Liver (tissue), 9 donors: ENCODE results near the gene SETBP1. TPM values are rescaled to one million over a fixed set of nuclear protein-coding genes. Genes with fewer than 3 reads are reported as not detected.

ENCODE experiments used
- DNase-seq: peaks from one replicate; pipeline ENCODE4 v3.0.0-alpha.2; 2017; ENCODE audit warnings: low spot score
- H3K27ac ChIP-seq, 2 donors: one replicate each; pipeline ENCODE4 v1.7.0; 2013; ENCODE audit warnings: inconsistent platforms in 2 of 2, low read length in 2 of 2, control low read depth in 1 of 2, low read depth in 1 of 2, mild to moderate bottlenecking in 1 of 2
- H3K27me3 ChIP-seq, 4 donors: one replicate each; pipeline versions ENCODE4 v1.6.1 to v1.7.0; 2013; ENCODE audit warnings: low read length in 3 of 4, inconsistent platforms in 1 of 4, mild to moderate bottlenecking in 1 of 4, moderate library complexity in 1 of 4; ENCODE audit not compliant: control insufficient read depth in 4 of 4, insufficient read depth in 4 of 4
- H3K36me3 ChIP-seq, 4 donors: one replicate each; pipeline versions ENCODE4 v1.6.1 to v1.7.0; 2013; ENCODE audit warnings: low read length in 3 of 4, mild to moderate bottlenecking in 3 of 4, low read depth in 1 of 4, moderate library complexity in 1 of 4; ENCODE audit not compliant: control insufficient read depth in 4 of 4, insufficient read depth in 3 of 4
- H3K4me1 ChIP-seq, 4 donors: one replicate each; pipeline versions ENCODE4 v1.6.1 to v1.7.0; 2013; ENCODE audit warnings: low read length in 3 of 4, mild to moderate bottlenecking in 3 of 4, moderate library complexity in 1 of 4; ENCODE audit not compliant: control insufficient read depth in 4 of 4, insufficient read depth in 4 of 4
- H3K4me3 ChIP-seq, 3 donors: one replicate each; pipeline versions ENCODE4 v1.6.1 to v1.7.0; 2013; ENCODE audit warnings: low read length in 3 of 3, control low read depth in 1 of 3, low read depth in 1 of 3, mild to moderate bottlenecking in 1 of 3
- H3K9ac ChIP-seq, 2 donors: one replicate each; pipeline ENCODE4 v1.7.0; 2013; ENCODE audit warnings: low read length in 2 of 2, mild to moderate bottlenecking in 2 of 2, moderate library complexity in 2 of 2, control low read depth in 1 of 2, low read depth in 1 of 2
- H3K9me3 ChIP-seq, 4 donors: one replicate each; pipeline versions ENCODE4 v1.6.1 to v1.7.0; 2013; ENCODE audit warnings: low read length in 3 of 4; ENCODE audit not compliant: control insufficient read depth in 4 of 4
- ATF3 ChIP-seq: IDR thresholded peaks from 2 replicates; pipeline ENCODE4 v1.6.1; 2016; ENCODE audit warnings: antibody characterized with exemption
- CTCF ChIP-seq: fragments of 150-350 bp; IDR thresholded peaks from 2 replicates; pipeline ENCODE4 v1.5.1; 2017; ENCODE audit warnings: improper control_type of control experiment, low read depth, low read length; ENCODE audit not compliant: missing input control
- EGR1 ChIP-seq, 2 donors: IDR thresholded peaks; 2 replicates each; pipeline ENCODE4 v1.6.1; 2016 to 2018; ENCODE audit warnings: antibody characterized with exemption in 2 of 2, low read depth in 2 of 2
- FOXA1 ChIP-seq: IDR thresholded peaks from 2 replicates; pipeline ENCODE4 v1.6.1; 2016; ENCODE audit warnings: antibody characterized with exemption
- FOXA2 ChIP-seq: IDR thresholded peaks from 2 replicates; pipeline ENCODE4 v1.6.1; 2016; ENCODE audit warnings: antibody characterized with exemption
- GABPA ChIP-seq, 2 donors: IDR thresholded peaks in 1 of 2; conservative IDR thresholded peaks in 1 of 2; 2 replicates each; pipeline ENCODE4 v1.6.1; 2016; ENCODE audit warnings: antibody characterized with exemption in 2 of 2, mild to moderate bottlenecking in 1 of 2, moderate library complexity in 1 of 2
- HNF4A ChIP-seq, 2 donors: conservative IDR thresholded peaks; 2 replicates each; pipeline ENCODE4 v1.6.1; 2016; ENCODE audit warnings: antibody characterized with exemption in 2 of 2, mild to moderate bottlenecking in 2 of 2
- JUND ChIP-seq, 2 donors: IDR thresholded peaks; 2 replicates each; pipeline ENCODE4 v1.6.1; 2016; ENCODE audit warnings: antibody characterized with exemption in 2 of 2
- MAX ChIP-seq: IDR thresholded peaks from 2 replicates; pipeline ENCODE4 v1.6.1; 2016; ENCODE audit warnings: antibody characterized with exemption
- NR2F2 ChIP-seq: IDR thresholded peaks from 2 replicates; pipeline ENCODE4 v1.6.1; 2016; ENCODE audit warnings: antibody characterized with exemption
- RAD21 ChIP-seq, 2 donors: IDR thresholded peaks; 2 replicates each; pipeline ENCODE4 v1.6.1; 2016; ENCODE audit warnings: antibody characterized with exemption in 2 of 2, mild to moderate bottlenecking in 2 of 2
- RXRA ChIP-seq, 2 donors: IDR thresholded peaks; 2 replicates each; pipeline ENCODE4 v1.6.1; 2017 to 2018; ENCODE audit warnings: antibody characterized with exemption in 2 of 2, mild to moderate bottlenecking in 1 of 2
- SP1 ChIP-seq: IDR thresholded peaks from 2 replicates; pipeline ENCODE4 v1.6.1; 2018; ENCODE audit warnings: antibody characterized with exemption, mild to moderate bottlenecking
- TAF1 ChIP-seq: conservative IDR thresholded peaks from 2 replicates; pipeline ENCODE4 v1.6.1; 2016; ENCODE audit warnings: antibody characterized with exemption, mild to moderate bottlenecking
- YY1 ChIP-seq: IDR thresholded peaks from 2 replicates; pipeline ENCODE4 v1.6.1; 2016; ENCODE audit warnings: antibody characterized with exemption, mild to moderate bottlenecking
- WGBS: extraction: QIAGEN DNeasy Blood & Tissue Kit; methylation state at CpG from one replicate; pipeline ENCODE4 v1.1.7; 2013; 5-methylcytosine and 5-hydroxymethylcytosine counted together
- polyA plus RNA-seq, 2 donors: library from polyadenylated mRNA; stranded (reverse) in 1 of 2; unstranded in 1 of 2; fragments of 200-250 nt in 1 of 2; fragments of >200 nt in 1 of 2; fragmentation: Nextera tagmentation in 1 of 2; extraction: Ambion mirVana in 1 of 2; gene quantifications; one replicate each; pipeline versions ENCODE4 v1.2.1 to v1.2.3, GENCODE V29; 2013 to 2015
- total RNA-seq, 2 donors: library from RNA; depleted of rRNA; stranded (reverse); fragments of >200 nt; gene quantifications; one replicate each; pipeline ENCODE4 v1.2.3, GENCODE V29; 2014
- TF ChIP-seq, protein P1 (sequence below): IDR thresholded peaks from 2 replicates; pipeline ENCODE4 v1.6.1; 2016; ENCODE audit warnings: antibody characterized with exemption
- donor health status: healthy.
- donor health status: healthy.
- donor health status: healthy.
- donor health status: healthy.
- donor health status: healthy.

Gene SETBP1
- total and polyA plus RNA-seq, 4 donors: 2.5 to 15.8 (median 4.7) TPM

GRCh38 chr18:44823286-44823685 lies 142.6 kb downstream of the SETBP1 start:
- H3K27ac ChIP-seq: no peak overlapping the region
- DNase-seq: no peak
- peaks cover 5 to 34% (median 8%) of the 10 kb centered on the region in 4 donors for H3K4me1 ChIP-seq
- H3K4me3 ChIP-seq: no peak overlapping the region
- TF ChIP-seq YY1 (no peak), FOXA1 (no peak), CTCF (no peak), NR2F2 (no peak), JUND (IDR thresholded peaks at IDR 0.05) (no peak)
- TF ChIP-seq, protein P1, sequence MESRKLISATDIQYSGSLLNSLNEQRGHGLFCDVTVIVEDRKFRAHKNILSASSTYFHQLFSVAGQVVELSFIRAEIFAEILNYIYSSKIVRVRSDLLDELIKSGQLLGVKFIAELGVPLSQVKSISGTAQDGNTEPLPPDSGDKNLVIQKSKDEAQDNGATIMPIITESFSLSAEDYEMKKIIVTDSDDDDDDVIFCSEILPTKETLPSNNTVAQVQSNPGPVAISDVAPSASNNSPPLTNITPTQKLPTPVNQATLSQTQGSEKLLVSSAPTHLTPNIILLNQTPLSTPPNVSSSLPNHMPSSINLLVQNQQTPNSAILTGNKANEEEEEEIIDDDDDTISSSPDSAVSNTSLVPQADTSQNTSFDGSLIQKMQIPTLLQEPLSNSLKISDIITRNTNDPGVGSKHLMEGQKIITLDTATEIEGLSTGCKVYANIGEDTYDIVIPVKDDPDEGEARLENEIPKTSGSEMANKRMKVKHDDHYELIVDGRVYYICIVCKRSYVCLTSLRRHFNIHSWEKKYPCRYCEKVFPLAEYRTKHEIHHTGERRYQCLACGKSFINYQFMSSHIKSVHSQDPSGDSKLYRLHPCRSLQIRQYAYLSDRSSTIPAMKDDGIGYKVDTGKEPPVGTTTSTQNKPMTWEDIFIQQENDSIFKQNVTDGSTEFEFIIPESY: no peak
- H3K36me3 ChIP-seq: no peaks in the 10 kb centered on the region
- no peaks in the 10 kb centered on the region for H3K9me3 ChIP-seq
- WGBS: 76% methylated on average over 3 of the region's 3 CpGs
- no peaks in the 10 kb centered on the region for H3K27me3 ChIP-seq
- H3K9ac ChIP-seq: no peak overlapping the region

- Histone ChIP-seq H3K9ac (no peak overlapping the region), H3K4me1 (peaks cover 5 to 34% (median 8%) of the 10 kb centered on the region in 4 donors), H3K27me3 (no peaks in the 10 kb centered on the region), H3K4me3 (no peak overlapping the region), H3K27ac (no peak overlapping the region), H3K36me3 (no peaks in the 10 kb centered on the region), H3K9me3 (no peaks in the 10 kb centered on the region)
- DNase-seq: no peak
- TF ChIP-seq MAX: no peak
- no peak for TF ChIP-seq TAF1
- TF ChIP-seq RAD21 (IDR thresholded peaks at IDR 0.05): no peak
- no peak for TF ChIP-seq ATF3
- no peak for TF ChIP-seq RXRA (IDR thresholded peaks at IDR 0.05)
- no peak for TF ChIP-seq YY1
- TF ChIP-seq SP1: no peak
- no peak for TF ChIP-seq GABPA (IDR thresholded peaks at IDR 0.05 in 1 of 2, conservative IDR thresholded peaks at IDR 0.05 in 1 of 2)
- TF ChIP-seq CTCF: no peak
- TF ChIP-seq HNF4A (conservative IDR thresholded peaks at IDR 0.05): no peak
- TF ChIP-seq FOXA2: no peak
- no peak for TF ChIP-seq NR2F2
- no peak for TF ChIP-seq FOXA1
- no peak for TF ChIP-seq JUND (IDR thresholded peaks at IDR 0.05)
- no peak for TF ChIP-seq EGR1 (IDR thresholded peaks at IDR 0.05; ENCODE audit: low read depth in 2 of 2)
- TF ChIP-seq, protein P1: no peak
These were observed 143.1 kb downstream of the SETBP1 start for GRCh38 chr18:44823782-44824181.
